HG02884 (cell line): ENCODE results near the gene ZFYVE9.
"Not testable (repeated sequence)": the region's sequence is repeated elsewhere in the genome, so short reads cannot be mapped to it uniquely, and the experiment has no call there.

Experiments used
- ATAC-seq: cut with Tn5 transposase; IDR thresholded peaks from one replicate; pipeline ENCODE4 v1.9.1; 2021; ENCODE audit warnings: mild to moderate bottlenecking, moderate library complexity; ENCODE audit not compliant: unreplicated experiment

Gene ZFYVE9

DNA sequence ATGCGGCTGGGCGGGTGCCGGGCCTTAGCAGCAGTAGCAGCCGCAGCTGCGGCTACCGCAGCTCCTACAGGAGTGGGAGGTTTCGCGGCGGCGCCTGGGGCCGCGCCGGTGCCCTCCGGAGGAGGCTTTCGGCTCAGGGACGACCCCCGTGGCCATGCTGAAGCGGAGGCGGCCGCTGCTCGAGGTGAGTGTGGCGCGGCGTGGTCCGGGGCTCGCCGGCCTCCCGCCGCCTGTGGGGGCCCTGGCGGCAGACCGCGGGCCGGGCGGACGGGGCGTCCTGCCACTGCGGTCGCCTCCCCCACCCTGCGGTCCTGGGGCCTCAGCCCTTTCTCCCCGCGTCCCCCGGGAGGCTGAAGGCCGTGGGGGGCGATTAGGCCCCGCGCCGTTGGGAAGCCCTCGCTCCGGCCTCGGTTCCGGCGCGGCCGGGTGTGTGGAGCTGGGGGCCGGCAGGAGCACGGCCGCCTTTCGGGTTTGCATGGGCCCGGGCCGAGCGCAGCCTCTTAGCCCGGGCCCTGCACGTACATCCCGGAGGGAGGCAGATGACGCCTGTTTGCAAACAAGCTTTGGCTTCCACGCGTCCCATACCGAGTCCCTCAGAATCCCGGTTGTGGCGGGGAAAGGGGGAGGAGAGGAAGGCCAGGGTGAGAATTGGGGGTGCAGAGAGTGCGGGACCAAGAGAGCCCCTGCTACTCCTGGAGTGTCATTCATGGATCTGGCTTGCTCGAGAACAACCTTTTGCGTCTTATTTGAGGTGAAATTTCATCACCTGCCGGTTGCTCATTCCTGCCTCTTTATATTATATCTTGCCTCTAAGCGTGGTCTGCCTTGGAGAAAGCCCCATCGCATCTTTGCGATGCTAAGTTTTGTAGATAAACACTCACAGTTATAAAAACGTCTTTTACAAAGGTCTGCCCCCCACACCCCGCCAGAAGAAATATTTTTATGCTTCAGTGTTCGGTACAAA lies 613 bp downstream of the ZFYVE9 start:
- ATAC-seq: peak; percentile 48

DNA sequence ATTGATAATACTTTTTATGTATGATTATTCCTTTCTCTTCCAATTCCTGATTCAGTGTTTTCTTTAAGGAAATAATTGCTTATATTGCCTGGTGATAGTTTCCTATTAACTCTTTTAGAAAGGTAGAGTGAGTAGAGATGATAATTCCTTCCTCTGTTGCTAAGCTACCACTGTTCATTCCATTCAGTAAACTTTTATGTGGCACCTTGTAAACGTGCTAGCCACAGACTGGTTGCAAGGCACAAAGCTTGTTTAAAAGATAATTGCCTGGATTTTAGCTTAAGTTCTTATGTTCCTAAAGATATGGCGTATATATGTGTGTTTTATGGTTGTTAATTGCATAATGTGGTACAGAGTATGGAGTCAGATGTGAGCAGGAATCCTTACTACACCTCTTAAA lies 3.2 kb downstream of the ZFYVE9 start:
- ATAC-seq: no peak

- ATAC-seq: not testable (repeated sequence)
Measured at GRCh38 chr1:52150445-52150844, 8.6 kb downstream of the ZFYVE9 start.

DNA sequence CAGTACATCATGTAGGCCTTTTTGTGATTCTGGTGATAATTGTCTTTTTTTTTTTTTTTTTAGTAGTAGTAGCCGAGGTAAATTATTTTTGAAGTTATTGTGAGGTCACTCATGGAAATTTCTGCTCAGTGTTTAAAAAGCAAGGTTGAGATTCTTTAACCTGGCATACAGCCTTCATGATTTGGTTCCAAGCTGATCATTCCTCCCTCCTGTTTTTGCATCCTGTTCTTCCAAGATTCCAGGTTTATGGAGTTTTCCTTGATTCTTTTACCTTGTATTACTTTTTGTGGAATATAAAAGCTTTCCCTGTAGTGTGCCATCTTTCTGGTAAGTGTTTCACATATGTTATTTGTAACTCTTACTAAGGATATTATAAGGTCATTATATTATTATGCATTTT lies 9.1 kb downstream of the ZFYVE9 start:
- no peak for ATAC-seq

- ATAC-seq: no peak
Measured at GRCh38 chr1:52152572-52152971, 10.7 kb downstream of the ZFYVE9 start.

GRCh38 chr1:52153010-52153409 lies 11.1 kb downstream of the ZFYVE9 start:
- no peak for ATAC-seq

- ATAC-seq: no peak
Measured at GRCh38 chr1:52153898-52154297, 12.0 kb downstream of the ZFYVE9 start.

DNA sequence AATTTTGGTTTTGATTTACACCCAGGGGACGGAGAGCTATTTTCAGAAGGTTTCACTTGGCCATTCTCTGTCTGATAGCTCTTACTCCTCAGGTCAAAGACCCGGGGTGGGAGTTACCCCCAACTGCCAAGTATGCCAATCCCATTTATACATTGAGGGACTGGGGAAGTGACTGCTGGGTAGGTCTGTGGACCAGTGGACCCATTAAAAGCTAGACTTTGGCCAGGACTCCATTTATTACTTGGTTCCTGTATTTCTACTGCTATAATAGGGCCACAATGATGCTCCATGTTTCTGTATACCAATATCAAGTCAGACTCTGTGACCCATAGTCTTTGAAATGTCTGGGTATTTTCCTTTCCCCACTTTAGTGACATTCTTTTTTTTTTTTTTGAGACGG lies 14.6 kb downstream of the ZFYVE9 start:
- ATAC-seq: no peak

- no peak for ATAC-seq
Measured at GRCh38 chr1:52157582-52157981, 15.7 kb downstream of the ZFYVE9 start.

GRCh38 chr1:52158218-52158617 lies 16.3 kb downstream of the ZFYVE9 start:
- ATAC-seq: no peak

DNA sequence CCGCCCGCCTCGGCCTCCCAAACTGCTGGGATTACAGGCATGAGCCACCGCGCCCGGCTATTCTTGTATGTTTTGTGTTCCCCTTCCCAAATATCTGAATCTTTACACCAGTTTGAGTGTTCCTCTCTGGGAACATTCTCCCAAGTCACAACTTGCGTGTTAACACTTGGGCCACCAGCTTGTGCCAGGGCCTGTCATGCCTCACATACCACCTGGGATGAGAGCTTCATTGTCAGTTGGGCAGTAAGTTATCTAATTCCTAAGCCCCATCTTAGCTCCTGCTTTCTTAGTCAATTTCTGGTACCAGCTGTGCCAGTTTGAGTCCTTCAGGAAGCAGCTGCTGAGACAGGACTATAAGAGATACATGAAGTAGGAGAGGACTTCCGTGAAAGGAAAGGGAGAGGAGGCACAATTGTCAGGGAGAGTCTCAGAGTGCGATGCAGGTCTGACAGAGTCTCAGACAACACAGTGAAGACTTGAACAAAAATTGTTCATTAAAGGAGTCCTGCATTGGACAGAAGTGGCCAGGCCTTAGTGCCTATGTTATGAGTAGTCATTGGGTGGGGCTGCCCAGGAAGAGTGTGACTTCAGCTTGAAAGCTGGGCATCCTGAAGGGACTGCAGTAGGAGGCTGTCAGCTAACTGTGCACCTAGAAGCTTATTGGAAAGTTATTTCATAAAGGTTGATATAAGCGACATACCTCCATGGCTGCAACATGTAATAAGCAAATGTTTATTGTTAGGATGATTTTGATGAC lies 17.3 kb downstream of the ZFYVE9 start:
- no peak for ATAC-seq

DNA sequence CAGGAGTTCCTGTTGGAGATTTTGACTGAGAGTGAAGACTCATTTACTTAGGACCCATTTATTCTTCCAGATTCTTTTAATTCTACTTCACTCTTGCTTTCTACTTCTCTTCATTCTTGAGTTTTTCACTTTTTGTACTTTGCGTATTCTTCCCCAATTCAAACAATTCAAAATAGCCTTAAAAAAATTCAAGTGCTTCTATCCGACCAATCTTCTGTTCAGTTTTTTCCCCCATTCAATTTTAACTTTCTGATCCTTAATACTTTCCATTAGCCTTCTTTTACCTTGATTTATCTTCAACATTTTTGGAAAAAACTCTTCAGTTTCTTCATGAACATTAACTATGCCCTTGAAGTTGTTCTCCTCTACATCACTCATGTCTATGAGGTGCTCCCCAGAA lies 21.1 kb downstream of the ZFYVE9 start:
- no peak for ATAC-seq

- no peak for ATAC-seq
Measured at GRCh38 chr1:52164604-52165003, 22.7 kb downstream of the ZFYVE9 start.

DNA sequence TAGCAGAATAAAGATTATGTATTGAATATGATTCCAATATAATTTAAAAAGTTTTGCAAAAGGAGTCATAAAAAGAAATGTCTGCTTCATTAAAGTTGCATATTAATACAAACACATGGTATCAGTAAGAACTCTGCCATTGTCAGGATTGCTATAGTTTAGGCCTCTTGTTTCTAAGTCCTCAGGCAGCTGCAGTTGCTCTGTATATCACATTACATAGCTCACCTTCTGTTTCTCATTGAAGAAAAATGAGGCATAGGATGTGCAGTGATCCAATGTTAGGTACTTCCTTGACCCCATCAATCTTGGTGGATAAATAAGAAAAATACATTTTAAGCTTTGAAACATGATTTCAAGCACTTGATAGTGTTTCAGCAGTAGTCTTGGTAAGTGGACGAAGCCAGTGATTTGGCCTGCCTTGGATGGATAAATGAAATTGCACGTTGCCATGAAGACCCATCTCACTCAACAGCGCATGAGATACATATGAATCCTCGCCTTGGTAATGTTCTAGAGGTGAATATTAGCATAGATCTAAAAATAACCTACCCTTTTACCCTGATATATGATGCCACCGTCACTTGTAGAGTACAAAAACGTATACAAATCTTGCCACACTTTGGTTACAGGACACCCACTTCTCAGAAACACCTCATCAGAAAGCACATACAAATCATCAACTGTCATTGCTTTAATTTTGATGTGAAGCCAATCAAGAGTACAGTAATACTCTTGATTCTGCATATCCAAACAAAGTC lies 25.3 kb downstream of the ZFYVE9 start:
- ATAC-seq: no peak

GRCh38 chr1:52168373-52169080 lies 26.6 kb downstream of the ZFYVE9 start:
- no peak for ATAC-seq

DNA sequence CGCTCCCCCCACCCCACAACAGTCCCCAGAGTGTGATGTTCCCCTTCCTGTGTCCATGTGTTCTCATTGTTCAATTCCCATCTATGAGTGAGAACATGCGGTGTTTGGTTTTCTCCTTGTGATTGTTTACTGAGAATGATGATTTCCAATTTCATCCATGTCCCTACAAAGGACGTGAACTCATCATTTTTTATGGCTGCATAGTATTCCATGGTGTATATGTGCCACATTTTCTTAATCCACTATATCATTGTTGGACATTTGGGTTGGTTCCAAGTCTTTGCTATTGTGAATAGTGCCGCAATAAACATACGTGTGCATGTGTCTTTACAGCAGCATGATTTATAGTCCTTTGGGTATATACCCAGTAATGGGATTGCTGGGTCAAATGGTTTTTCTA lies 29.3 kb downstream of the ZFYVE9 start:
- ATAC-seq: not testable (repeated sequence)

GRCh38 chr1:52179073-52179472 lies 37.2 kb downstream of the ZFYVE9 start:
- ATAC-seq: no peak

DNA sequence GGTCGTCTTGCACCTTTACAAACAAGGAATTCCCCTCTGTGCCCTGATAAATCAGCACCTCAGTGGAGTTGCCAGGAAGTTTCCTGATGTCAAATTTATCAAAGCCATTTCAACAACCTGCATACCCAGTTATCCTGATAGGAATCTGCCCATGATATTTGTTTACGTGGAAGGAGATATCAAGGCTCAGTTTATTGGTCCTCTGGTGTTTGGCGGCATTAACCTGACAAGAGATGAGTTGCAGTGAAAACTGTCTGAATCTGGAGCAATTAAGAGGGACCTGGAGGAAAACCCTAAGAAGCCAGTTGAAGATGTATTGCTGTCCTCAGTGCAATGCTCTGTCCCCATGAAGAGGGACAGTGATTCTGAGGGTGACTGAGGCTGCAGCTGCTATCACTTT lies 38.3 kb downstream of the ZFYVE9 start:
- ATAC-seq: no peak

GRCh38 chr1:52181759-52182158 lies 39.9 kb downstream of the ZFYVE9 start:
- ATAC-seq: not testable (repeated sequence)

GRCh38 chr1:52182328-52182727 lies 40.4 kb downstream of the ZFYVE9 start:
- not testable (repeated sequence) for ATAC-seq
